Endodermal cell (in vitro differentiated cells): Measurements from ENCODE around the gene CHST1. TPM values are rescaled to one million over a fixed set of nuclear protein-coding genes. Genes with fewer than 3 reads are reported as not detected.

ENCODE experiments used
- DNase-seq: peaks from one replicate; pipeline ENCODE4 v3.0.0-alpha.2; 2017
- H3K27ac ChIP-seq: 2 replicates; pipeline ENCODE4 v1.5.1; 2013; ENCODE audit warnings: mild to moderate bottlenecking, low read depth, low read length, moderate library complexity
- H3K27me3 ChIP-seq: 2 replicates; pipeline ENCODE4 v1.6.1; 2013; ENCODE audit warnings: mild to moderate bottlenecking, low read length, moderate library complexity; ENCODE audit not compliant: insufficient read depth, control insufficient read depth, poor library complexity, severe bottlenecking
- H3K36me3 ChIP-seq: 2 replicates; pipeline ENCODE4 v1.7.0; 2013; ENCODE audit warnings: mild to moderate bottlenecking, low read length, moderate library complexity; ENCODE audit not compliant: control insufficient read depth, insufficient read depth
- H3K4me1 ChIP-seq: one replicate; pipeline ENCODE4 v1.7.0; 2013; ENCODE audit warnings: low read length; ENCODE audit not compliant: control insufficient read depth, insufficient read depth
- H3K4me3 ChIP-seq: 2 replicates; pipeline ENCODE4 v1.5.1; 2013; ENCODE audit warnings: mild to moderate bottlenecking, low read length, moderate library complexity
- H3K9ac ChIP-seq: 2 replicates; pipeline ENCODE4 v1.6.1; 2013; ENCODE audit warnings: mild to moderate bottlenecking, low read length, moderate library complexity; ENCODE audit not compliant: poor library complexity, severe bottlenecking; ENCODE audit errors: extremely low read depth
- H3K9me3 ChIP-seq: 2 replicates; pipeline ENCODE4 v1.6.1; 2013; ENCODE audit warnings: mild to moderate bottlenecking, low read length, moderate library complexity; ENCODE audit not compliant: control insufficient read depth
- H3K27ac Mint-ChIP-seq: 2 replicates; pipeline ENCODE4 v1.8.0; 2020; ENCODE audit warnings: mixed read lengths
- H3K27me3 Mint-ChIP-seq: 2 replicates; pipeline ENCODE4 v1.8.0; 2021; ENCODE audit warnings: mild to moderate bottlenecking, mixed read lengths; ENCODE audit not compliant: insufficient read depth
- H3K36me3 Mint-ChIP-seq: 2 replicates; pipeline ENCODE4 v1.8.0; 2020; ENCODE audit warnings: low read depth, mixed read lengths
- H3K4me1 Mint-ChIP-seq: 2 replicates; pipeline ENCODE4 v1.8.0; 2020; ENCODE audit warnings: mixed read lengths
- H3K4me3 Mint-ChIP-seq: 2 replicates; pipeline ENCODE4 v1.8.0; 2020; ENCODE audit warnings: mild to moderate bottlenecking, moderate library complexity, mixed read lengths
- H3K9me3 Mint-ChIP-seq: 2 replicates; pipeline ENCODE4 v1.8.0; 2020; ENCODE audit warnings: mild to moderate bottlenecking, mixed read lengths
- CTCF ChIP-seq: fragments of 200-600 bp; sonication (generic); conservative IDR thresholded peaks from 2 replicates; pipeline ENCODE4 v1.5.0; 2021; ENCODE audit warnings: antibody characterized with exemption, mild to moderate bottlenecking
- WGBS, 2 experiments: methylation state at CpG; one replicate each; pipeline versions ENCODE4 v1.1.5 to v1.1.7; 2013; ENCODE audit warnings: missing lambda C conversion rate in 2 of 2, mixed read lengths in 1 of 2; ENCODE audit not compliant: insufficient coverage in 1 of 2, insufficient read length in 1 of 2; 5-methylcytosine and 5-hydroxymethylcytosine counted together
- total RNA-seq, 2 donors: library from RNA; stranded (reverse); fragmentation: NEBNext Ultra II Directional in 1 of 2; extraction: Animal tissue kit (Norgen Biotek cat#: 25700) in 1 of 2; gene quantifications; 2 replicates in 1 of 2; 3 replicates in 1 of 2; pipeline ENCODE4 v1.2.1, GENCODE V29; 2021

Gene CHST1
- total RNA-seq, 2 donors from 2014 or later, result 0.95 to 1.6 TPM

GRCh38 chr11:45659031-45659817 is 6.2 kb downstream of the CHST1 start:
- no peak overlapping the region for H3K27ac Mint-ChIP-seq
- H3K4me1 ChIP-seq, result peaks cover 5% of the 10 kb centered on the region
- no peak overlapping the region for H3K4me3 ChIP-seq

GRCh38 chr11:45658292-45658991 is 7.0 kb downstream of the CHST1 start:
- H3K4me1 ChIP-seq, result peaks cover 5% of the 10 kb centered on the region
- Mint-ChIP-seq H3K9me3 (no peaks in the 10 kb centered on the region), H3K4me1 (peaks cover 18% of the 10 kb centered on the region), H3K27me3 (peaks cover 14% of the 10 kb centered on the region), H3K36me3 (no peaks in the 10 kb centered on the region), H3K27ac (no peak overlapping the region), H3K4me3 (no peak overlapping the region)
- no peak overlapping the region for H3K9ac ChIP-seq
- peak; percentile 88 for DNase-seq
- H3K27ac ChIP-seq, result no peak overlapping the region
- WGBS, 2 experiments, result 53 to 62% methylated on average over 9 to 19 of the region's 19 CpGs
- no peaks in the 10 kb centered on the region for H3K36me3 ChIP-seq
- H3K9me3 ChIP-seq, result no peaks in the 10 kb centered on the region
- TF ChIP-seq CTCF, result no peak
- H3K4me3 ChIP-seq, result no peak overlapping the region
- H3K27me3 ChIP-seq, result peaks cover 13% of the 10 kb centered on the region

More at GRCh38 chr11:45659031-45659817, 6.2 kb downstream of the CHST1 start:
- H3K9me3 ChIP-seq, result no peaks in the 10 kb centered on the region
- DNase-seq, result no peak
- Mint-ChIP-seq H3K4me3 (no peak overlapping the region), H3K36me3 (no peaks in the 10 kb centered on the region), H3K27me3 (peaks cover 22% of the 10 kb centered on the region), H3K4me1 (peaks cover 18% of the 10 kb centered on the region), H3K9me3 (no peaks in the 10 kb centered on the region)
- 80 to 86% methylated on average over 7 to 15 of the region's 15 CpGs for WGBS, 2 experiments
- peaks cover 20% of the 10 kb centered on the region for H3K27me3 ChIP-seq
- no peak overlapping the region for H3K9ac ChIP-seq
- TF ChIP-seq CTCF, result no peak
- no peaks in the 10 kb centered on the region for H3K36me3 ChIP-seq
- H3K27ac ChIP-seq, result no peak overlapping the region

- Histone ChIP-seq H3K27ac (no peak overlapping the region), H3K9ac (no peak overlapping the region), H3K4me1 (peaks cover 5% of the 10 kb centered on the region), H3K27me3 (peaks cover 5% of the 10 kb centered on the region), H3K9me3 (no peaks in the 10 kb centered on the region), H3K4me3 (no peak overlapping the region), H3K36me3 (no peaks in the 10 kb centered on the region)
- 87 to 93% methylated on average over 7 to 8 of the region's 8 CpGs for WGBS, 2 experiments
- Mint-ChIP-seq H3K27ac (no peak overlapping the region), H3K4me1 (peaks cover 18% of the 10 kb centered on the region), H3K9me3 (no peaks in the 10 kb centered on the region), H3K36me3 (no peaks in the 10 kb centered on the region), H3K4me3 (no peak overlapping the region), H3K27me3 (peaks cover 11% of the 10 kb centered on the region)
- no peak for TF ChIP-seq CTCF
- peak; percentile 35 for DNase-seq
These were observed 7.7 kb downstream of the CHST1 start for GRCh38 chr11:45657496-45658260.
